Right ventricle myocardium inferior (tissue), 1 donor: ENCODE results near the gene RFLNA. TPM values are rescaled to one million over a fixed set of nuclear protein-coding genes. Genes with fewer than 3 reads are reported as not detected.

ENCODE experiments used
- microRNA-seq: library from miRNA; unstranded; fragments of <30 nt; microRNA quantifications from one replicate; pipeline ENCODE4 v1.2.0, GENCODE V29; 2020
- total RNA-seq: library from RNA; stranded (reverse); fragmentation: NEBNext Ultra II Directional; extraction: Animal tissue kit (Norgen Biotek cat#: 25700); gene quantifications from one replicate; pipeline ENCODE4 v1.2.1, GENCODE V29; 2021
- donor health status: DM: no; HTN: yes; CAD: no; lungs with severe emphysema.

The RFLNA gene
- total RNA-seq, 1 donor from 2014 or later, result 0.19 TPM

Small RNAs within 50 kb of the gene (microRNA-seq; reads per million reads assigned to microRNA genes)
- gene MIR6880, result not detected
